Activated CD4-positive, CD25-positive, alpha-beta regulatory T cell treated with anti-CD3 and anti-CD28 coated beads, Interleukin-2, amount 50 U/mL, for 72 hours (primary cell): ENCODE data around the gene OR2A7.
"Not testable (repeated sequence)": the region's sequence is repeated elsewhere in the genome, so short reads cannot be mapped to it uniquely, and the experiment has no call there.

Experiments used
- DNase-seq: peaks from one replicate; pipeline ENCODE4 v3.0.0; 2021

OR2A7 gene

DNA sequence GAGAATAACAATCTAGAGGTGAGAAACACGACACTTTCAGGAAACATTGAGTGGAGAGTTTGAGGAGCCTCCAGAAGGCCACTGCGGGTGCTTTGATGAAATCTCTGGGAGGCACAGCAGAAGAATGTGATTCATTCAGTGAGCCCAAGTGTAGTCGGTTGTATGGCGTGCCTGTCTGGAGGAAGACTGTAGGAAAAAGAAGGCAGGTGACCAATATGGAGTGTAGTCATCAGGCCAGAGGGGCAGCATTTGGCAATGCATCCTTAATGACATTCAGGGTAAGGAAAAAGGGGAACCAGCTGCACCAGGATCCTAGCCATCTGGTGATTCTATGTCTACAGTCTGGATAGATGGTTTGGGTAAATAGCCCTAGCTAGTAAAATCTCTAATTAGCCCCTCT lies 12.3 kb downstream of the OR2A7 start:
- DNase-seq, result not testable (repeated sequence)

- DNase-seq, result not testable (repeated sequence)
These were observed 16.8 kb downstream of the OR2A7 start for GRCh38 chr7:144247674-144248330.

- DNase-seq, result not testable (repeated sequence)
These were observed 17.6 kb downstream of the OR2A7 start for GRCh38 chr7:144246967-144247366.

DNA sequence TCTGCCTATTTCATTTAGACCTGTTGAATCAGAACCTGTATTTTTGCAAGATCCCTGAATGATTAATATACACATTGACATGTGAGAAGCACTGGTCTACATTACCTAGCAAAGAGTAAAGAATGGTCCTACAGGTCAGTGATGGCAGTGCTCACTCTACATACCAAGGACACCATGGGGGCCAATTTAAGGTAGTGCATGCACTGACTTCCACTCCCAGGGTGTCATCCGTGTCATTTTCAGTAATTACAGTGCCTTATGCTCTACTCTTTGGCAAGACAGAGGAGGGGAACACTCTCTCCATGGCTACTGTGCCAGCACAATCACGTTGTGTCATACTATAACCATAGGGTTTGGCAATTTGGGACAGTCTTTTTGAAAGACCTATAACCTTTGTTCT lies 19.2 kb downstream of the OR2A7 start:
- DNase-seq, result not testable (repeated sequence)

GRCh38 chr7:144239365-144239764 lies 25.2 kb downstream of the OR2A7 start, which contains the start of gene OR2A42:
OR2A42 (minus strand) TSS chr7:144239605; CDS start chr7:144232843, 6,762 bp downstream.
- DNase-seq, result not testable (repeated sequence)

GRCh38 chr7:144238530-144239082 lies 26.0 kb downstream of the OR2A7 start:
- not testable (repeated sequence) for DNase-seq

- DNase-seq, result not testable (repeated sequence)
These were observed 31.6 kb downstream of the OR2A7 start for GRCh38 chr7:144233039-144233438.

DNA sequence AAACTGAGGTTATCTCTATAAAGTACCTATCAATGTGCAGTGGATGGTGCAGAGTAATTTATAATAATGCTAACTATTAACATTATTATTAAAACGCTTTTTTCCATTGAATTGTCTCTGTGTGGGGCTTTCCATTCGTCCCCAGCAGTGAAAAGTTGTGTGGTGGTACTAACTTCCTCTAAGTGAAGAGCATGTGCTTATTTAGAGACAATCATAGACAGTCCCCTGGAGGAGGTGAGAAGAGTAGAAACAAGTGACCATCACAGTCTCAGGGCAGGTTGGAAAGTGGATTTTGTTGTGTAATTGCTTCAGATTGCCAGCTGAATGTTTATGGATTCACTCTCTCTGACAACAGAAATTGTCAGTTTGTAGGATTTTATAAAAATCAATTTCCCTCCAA lies 33.6 kb downstream of the OR2A7 start:
- not testable (repeated sequence) for DNase-seq

DNA sequence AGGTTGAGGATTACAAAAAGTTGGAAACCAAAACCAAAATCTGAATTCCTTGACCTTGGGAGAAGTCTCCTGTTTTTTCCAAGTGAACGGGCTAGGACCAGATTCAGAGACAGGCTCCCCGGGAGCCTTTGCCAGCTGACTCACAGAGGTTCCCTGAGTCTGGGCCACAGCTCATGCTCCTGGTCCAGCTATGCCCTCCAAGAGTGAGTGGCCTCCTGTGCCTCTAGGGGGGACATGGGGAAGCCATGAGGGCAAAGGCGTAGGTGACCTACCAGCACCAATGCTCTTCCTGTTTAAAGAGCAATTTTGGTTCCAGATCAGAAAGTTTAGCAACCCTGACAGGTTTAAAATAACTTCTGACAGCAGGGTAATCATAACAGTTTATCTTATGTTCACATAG lies 35.8 kb downstream of the OR2A7 start:
- not testable (repeated sequence) for DNase-seq

- not testable (repeated sequence) for DNase-seq
These were observed 37.7 kb downstream of the OR2A7 start for GRCh38 chr7:144226866-144227265.

GRCh38 chr7:144223675-144224074 lies 40.9 kb downstream of the OR2A7 start:
- DNase-seq, result not testable (repeated sequence)

DNA sequence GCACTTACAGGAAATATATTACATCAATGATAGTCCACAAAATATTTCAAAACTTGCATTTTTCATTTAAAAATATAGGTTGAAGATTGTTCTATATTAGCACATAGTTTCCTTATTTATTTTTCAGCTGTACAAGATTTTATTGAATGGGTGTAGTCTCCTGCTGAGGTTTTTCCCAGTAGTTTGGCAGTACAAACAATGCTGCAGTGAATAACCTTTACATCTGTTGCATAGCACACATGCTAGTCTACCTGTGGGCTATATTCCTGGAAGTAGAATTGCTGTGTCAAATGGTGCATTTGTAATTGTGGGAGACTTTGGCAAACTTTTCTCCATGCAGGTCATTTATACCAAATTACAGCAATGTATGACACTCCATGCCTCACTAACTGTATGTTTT lies 44.1 kb downstream of the OR2A7 start:
- not testable (repeated sequence) for DNase-seq

- not testable (repeated sequence) for DNase-seq
These were observed 45.4 kb downstream of the OR2A7 start for GRCh38 chr7:144219149-144219548.

DNA sequence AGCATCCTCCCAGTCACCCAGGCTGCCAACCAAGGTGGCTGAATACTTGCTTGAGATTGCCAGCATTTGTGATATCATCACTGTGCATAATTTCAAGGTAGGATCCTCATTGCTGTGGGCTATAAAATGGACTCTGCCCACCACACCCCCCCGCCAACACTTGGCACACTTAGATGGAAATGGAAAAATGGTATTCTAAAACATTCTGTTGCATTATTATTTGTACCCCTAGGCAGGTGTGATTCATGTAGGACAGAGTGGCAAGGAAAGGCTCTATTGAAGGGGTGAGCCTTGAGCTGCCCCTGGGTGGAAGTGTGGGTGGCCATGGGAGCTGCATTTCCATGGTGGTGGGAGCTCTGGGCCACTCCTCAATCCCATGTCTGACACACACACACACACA lies 46.0 kb downstream of the OR2A7 start:
- DNase-seq, result not testable (repeated sequence)

DNA sequence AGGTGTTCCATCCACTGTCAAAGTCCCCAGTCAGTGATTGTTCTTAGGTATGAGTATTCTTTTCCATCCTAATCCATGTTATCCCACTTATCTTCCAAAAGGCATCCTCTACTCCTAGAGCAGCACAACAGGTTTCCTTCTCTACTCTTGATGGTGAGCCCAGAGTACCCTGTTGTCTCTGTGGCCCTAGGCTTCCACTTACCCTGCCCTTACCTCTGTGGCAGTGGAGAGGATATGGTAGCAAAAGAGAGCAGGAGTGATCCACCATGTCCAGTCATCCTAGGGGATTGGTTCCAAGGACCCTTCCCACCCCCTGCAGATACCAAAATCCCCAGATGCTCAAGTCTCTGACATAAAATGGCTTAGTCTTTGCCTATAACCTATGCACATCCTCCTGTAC lies 47.4 kb downstream of the OR2A7 start:
- DNase-seq, result not testable (repeated sequence)
